Upper lobe of right lung (tissue), 1 donor: ENCODE results near the gene SH3RF2. TPM values are rescaled to one million over a fixed set of nuclear protein-coding genes. Genes with fewer than 3 reads are reported as not detected.

Experiments
- ATAC-seq: fragments of 200-7000 bp; cut with Tn5 transposase; one replicate; pipeline ENCODE4 v1.9.1; 2020; ENCODE audit warnings: mild to moderate bottlenecking, moderate library complexity
- DNase-seq: peaks from one replicate; pipeline ENCODE4 v3.0.0-alpha.2; 2020
- H3K27ac ChIP-seq: fragments of 200-600 bp; one replicate; pipeline ENCODE4 v1.8.0; 2022
- H3K27me3 ChIP-seq: fragments of 200-600 bp; one replicate; pipeline ENCODE4 v1.8.0; 2022; ENCODE audit warnings: mild to moderate bottlenecking
- H3K36me3 ChIP-seq: fragments of 200-600 bp; one replicate; pipeline ENCODE4 v1.8.0; 2022
- H3K4me1 ChIP-seq: fragments of 200-600 bp; one replicate; pipeline ENCODE4 v1.8.0; 2022
- H3K4me3 ChIP-seq: fragments of 200-600 bp; one replicate; pipeline ENCODE4 v1.8.0; 2022; ENCODE audit warnings: mild to moderate bottlenecking
- H3K9me3 ChIP-seq: fragments of 200-600 bp; one replicate; pipeline ENCODE4 v1.8.0; 2022
- CTCF ChIP-seq: fragments of 200-600 bp; IDR thresholded peaks from one replicate; pipeline ENCODE4 v1.8.0; 2022; ENCODE audit warnings: antibody characterized with exemption
- intact Hi-C: fragments of 100-400 bp; cut with DNase I; formaldehyde crosslinking; loops from one replicate; pipeline ENCODE4 v1.11.0; 2022
- total RNA-seq: library from RNA; stranded (reverse); fragmentation: NEBNext Ultra II Directional; extraction: Animal tissue kit (Norgen Biotek cat#: 25700); gene quantifications from one replicate; pipeline ENCODE4 v1.2.1, GENCODE V29; 2021
- donor health status: DM: no; HTN: yes; CAD: no; lungs with severe emphysema.

Gene SH3RF2
- total RNA-seq, 1 donor from 2014 or later, result 12.4 TPM

- H3K4me1 ChIP-seq, result no peaks in the 10 kb centered on the region
- intact Hi-C loops, result no loop called here
- ATAC-seq, result no peak
- H3K9me3 ChIP-seq, result no peaks in the 10 kb centered on the region
- no peak overlapping the region for H3K4me3 ChIP-seq
- no peak for TF ChIP-seq CTCF
- DNase-seq, result no peak
- H3K27ac ChIP-seq, result no peak overlapping the region
- H3K36me3 ChIP-seq, result no peaks in the 10 kb centered on the region
- no peaks in the 10 kb centered on the region for H3K27me3 ChIP-seq
These were observed 130.6 kb downstream of the SH3RF2 start for GRCh38 chr5:146066968-146067367.

GRCh38 chr5:146068206-146068605 lies 131.8 kb downstream of the SH3RF2 start:
- DNase-seq (no peak), ATAC-seq (no peak)
- intact Hi-C loops, result no loop called here
- no peak overlapping the region for H3K27ac ChIP-seq
- H3K36me3 ChIP-seq, result no peaks in the 10 kb centered on the region
- no peak for TF ChIP-seq CTCF
- no peaks in the 10 kb centered on the region for H3K9me3 ChIP-seq
- H3K27me3 ChIP-seq, result no peaks in the 10 kb centered on the region
- H3K4me1 ChIP-seq, result no peaks in the 10 kb centered on the region
- no peak overlapping the region for H3K4me3 ChIP-seq

DNA sequence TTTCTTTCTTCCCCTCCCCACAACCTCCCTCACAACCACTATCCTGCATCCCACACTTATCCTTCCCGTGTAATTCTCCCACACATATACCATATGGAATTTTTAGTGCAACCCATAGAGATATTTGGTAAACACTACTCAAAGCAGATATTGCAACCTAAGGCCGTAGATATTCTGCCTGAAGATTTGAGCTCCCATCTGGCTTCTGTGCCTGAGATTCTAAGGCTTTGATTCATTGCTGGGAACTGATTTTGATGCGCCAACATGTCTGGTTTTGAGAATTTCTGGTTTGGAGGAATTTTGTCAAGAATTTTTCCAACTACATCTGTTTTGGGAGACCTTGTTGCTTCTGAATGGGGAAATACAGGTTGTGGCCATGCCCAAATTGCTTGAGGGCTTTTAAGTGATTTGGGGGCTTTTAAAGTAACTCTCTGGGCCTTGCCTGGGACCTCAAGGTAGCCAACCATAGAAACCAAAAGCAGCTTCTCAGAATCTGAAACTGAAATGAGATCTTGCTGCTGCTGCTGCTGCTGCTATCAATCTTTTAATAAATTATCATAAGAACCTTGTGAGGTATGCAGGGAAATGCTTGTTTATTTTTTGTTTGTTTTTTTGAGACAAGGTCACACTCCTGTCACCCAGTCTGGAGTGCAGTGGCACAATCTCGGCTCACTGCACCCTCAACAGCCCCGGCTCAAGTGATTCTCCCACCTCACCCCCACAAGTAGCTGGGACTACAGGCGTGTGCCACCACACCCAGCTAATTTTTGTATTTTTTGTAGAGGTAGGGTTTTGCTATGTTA lies 132.8 kb downstream of the SH3RF2 start:
- H3K27me3 ChIP-seq, result no peaks in the 10 kb centered on the region
- ATAC-seq, result no peak
- DNase-seq, result no peak

GRCh38 chr5:146069780-146070099 lies 133.4 kb downstream of the SH3RF2 start:
- Histone ChIP-seq H3K9me3 (no peaks in the 10 kb centered on the region), H3K36me3 (no peaks in the 10 kb centered on the region), H3K4me1 (no peaks in the 10 kb centered on the region), H3K27ac (no peak overlapping the region), H3K4me3 (no peak overlapping the region), H3K27me3 (no peaks in the 10 kb centered on the region)
- TF ChIP-seq CTCF, result no peak
- DNase-seq, result no peak
- ATAC-seq, result no peak
- intact Hi-C loops, result no loop called here

More for the DNA sequence above, 132.8 kb downstream of the SH3RF2 start:
- no peaks in the 10 kb centered on the region for H3K36me3 ChIP-seq
- H3K9me3 ChIP-seq, result no peaks in the 10 kb centered on the region
- intact Hi-C loops, result no loop called here
- H3K27ac ChIP-seq, result no peak overlapping the region
- H3K4me1 ChIP-seq, result no peaks in the 10 kb centered on the region
- TF ChIP-seq CTCF, result no peak
- H3K4me3 ChIP-seq, result no peak overlapping the region

GRCh38 chr5:146070746-146071145 lies 134.4 kb downstream of the SH3RF2 start:
- ATAC-seq (no peak), DNase-seq (no peak)
- intact Hi-C loops, result no loop called here
- no peak overlapping the region for H3K27ac ChIP-seq
- no peaks in the 10 kb centered on the region for H3K36me3 ChIP-seq
- H3K9me3 ChIP-seq, result no peaks in the 10 kb centered on the region
- no peaks in the 10 kb centered on the region for H3K27me3 ChIP-seq
- H3K4me1 ChIP-seq, result no peaks in the 10 kb centered on the region
- H3K4me3 ChIP-seq, result no peak overlapping the region
- no peak for TF ChIP-seq CTCF

GRCh38 chr5:146071171-146071570 lies 134.8 kb downstream of the SH3RF2 start:
- H3K9me3 ChIP-seq, result no peaks in the 10 kb centered on the region
- H3K36me3 ChIP-seq, result no peaks in the 10 kb centered on the region
- no peak overlapping the region for H3K27ac ChIP-seq
- no peak overlapping the region for H3K4me3 ChIP-seq
- TF ChIP-seq CTCF, result no peak
- H3K27me3 ChIP-seq, result no peaks in the 10 kb centered on the region
- no peaks in the 10 kb centered on the region for H3K4me1 ChIP-seq
- DNase-seq (no peak), ATAC-seq (no peak)
- intact Hi-C loops, result no loop called here
